Keratinocyte (primary cell): ENCODE measurements around the gene PHIP. TPM values are rescaled to one million over a fixed set of nuclear protein-coding genes. Genes with fewer than 3 reads are reported as not detected.

ENCODE experiments used
- DNase-seq: peaks from one replicate; pipeline ENCODE4 v3.0.0-alpha.2; 2011; ENCODE audit warnings: low read depth, missing footprints, low spot score
- FAIRE-seq: peaks from 2 replicates; lab custom pipeline; 2011; peaks lifted over from hg19 to GRCh38; lab: Jason Lieb, UNC
- H2AFZ ChIP-seq: 2 replicates; pipeline ENCODE4 v1.6.0; 2012; ENCODE audit warnings: low read length, control low read depth, inconsistent platforms; ENCODE audit not compliant: control insufficient read depth
- H3K27ac ChIP-seq: 2 replicates; pipeline ENCODE4 v1.5.1; 2011; ENCODE audit warnings: low read length; ENCODE audit not compliant: control insufficient read depth, insufficient read depth
- H3K27me3 ChIP-seq: 3 replicates; pipeline ENCODE4 v1.6.0; 2011; ENCODE audit warnings: low read length; ENCODE audit not compliant: control insufficient read depth, insufficient read depth; ENCODE audit errors: extremely low read depth
- H3K36me3 ChIP-seq, 2 experiments: 2 replicates in 1 of 2; 3 replicates in 1 of 2; pipeline ENCODE4 v1.5.1; 2011; ENCODE audit warnings: low read length in 2 of 2, mild to moderate bottlenecking in 1 of 2; ENCODE audit not compliant: control insufficient read depth in 2 of 2, insufficient read depth in 2 of 2; ENCODE audit errors: extremely low read depth in 1 of 2
- H3K4me1 ChIP-seq: 3 replicates; pipeline ENCODE4 v1.5.1; 2011; ENCODE audit warnings: low read length; ENCODE audit not compliant: control insufficient read depth, insufficient read depth; ENCODE audit errors: extremely low read depth
- H3K4me2 ChIP-seq: 3 replicates; pipeline ENCODE4 v1.6.0; 2011; ENCODE audit warnings: low read depth, low read length; ENCODE audit not compliant: control insufficient read depth, insufficient read depth; ENCODE audit errors: extremely low read depth
- H3K4me3 ChIP-seq, 3 experiments: fragments of 200-600 bp in 1 of 3; sonication (generic) in 1 of 3; 2 replicates in 2 of 3; 3 replicates in 1 of 3; pipeline ENCODE4 v1.5.1; 2011 to 2016; ENCODE audit warnings: low read length in 3 of 3, mild to moderate bottlenecking in 3 of 3, control low read depth in 2 of 3, inconsistent platforms in 1 of 3, low read depth in 1 of 3, mixed read lengths in 1 of 3, mixed run types in 1 of 3, moderate library complexity in 1 of 3; ENCODE audit not compliant: control insufficient read depth in 2 of 3, insufficient read depth in 2 of 3; ENCODE audit errors: extremely low read depth in 1 of 3
- H3K79me2 ChIP-seq: 2 replicates; pipeline ENCODE4 v1.6.0; 2012; ENCODE audit warnings: low read length; ENCODE audit not compliant: control insufficient read depth, insufficient read depth
- H3K9ac ChIP-seq: 3 replicates; pipeline ENCODE4 v1.6.0; 2011; ENCODE audit warnings: low read length; ENCODE audit not compliant: control insufficient read depth, insufficient read depth; ENCODE audit errors: extremely low read depth
- H3K9me1 ChIP-seq: 3 replicates; pipeline ENCODE4 v1.6.0; 2011; ENCODE audit warnings: low read length; ENCODE audit not compliant: control insufficient read depth, insufficient read depth; ENCODE audit errors: extremely low read depth
- H3K9me3 ChIP-seq: 2 replicates; pipeline ENCODE4 v1.5.1; 2012; ENCODE audit warnings: low read depth, low read length; ENCODE audit not compliant: control insufficient read depth
- H4K20me1 ChIP-seq: 3 replicates; pipeline ENCODE4 v1.6.0; 2011; ENCODE audit warnings: low read length; ENCODE audit not compliant: control insufficient read depth, insufficient read depth; ENCODE audit errors: extremely low read depth
- CTCF ChIP-seq, 3 experiments: IDR thresholded peaks in 1 of 3; conservative IDR thresholded peaks in 1 of 3; optimal IDR thresholded peaks in 1 of 3; 2 replicates in 2 of 3; 3 replicates in 1 of 3; pipeline versions ENCODE3 to v1.5.1; 2011; ENCODE audit warnings: low read length in 3 of 3, mild to moderate bottlenecking in 3 of 3, moderate library complexity in 2 of 3, control low read depth in 1 of 3, inconsistent platforms in 1 of 3; ENCODE audit not compliant: insufficient read depth in 2 of 3; ENCODE audit errors: extremely low read depth in 1 of 3
- EZH2 ChIP-seq: IDR thresholded peaks from one replicate; pipeline ENCODE4 v1.6.1; 2012; ENCODE audit warnings: inconsistent platforms, mild to moderate bottlenecking, low read length, moderate library complexity
- dilution Hi-C: fragments of 300-500 bp; cut with MboI; formaldehyde crosslinking; loops from one replicate; pipeline ENCODE4 v1.7.0; 2020; ENCODE audit warnings: low sequenced_read_pairs; ENCODE audit not compliant: extremely low pct_ligation_motif_present
- polyA plus RNA-seq, 5 experiments: library from polyadenylated mRNA; depleted of rRNA in 3 of 5; stranded (reverse) in 3 of 5; stranded (forward) in 1 of 5; unstranded in 1 of 5; fragments of >200 nt; gene quantifications; 1 replicate in 1 of 5; 2 replicates in 3 of 5; 3 replicates in 1 of 5; pipeline versions ENCODE4 v1.2.1 to v1.2.3, GENCODE V29; 2011 to 2012; ENCODE audit warnings: missing spikeins in 2 of 5, low read depth in 1 of 5, low replicate concordance in 1 of 5

PHIP gene
- polyA plus RNA-seq, 1 donor (not counting 4 experiments of a cell fraction or from before 2014, with no cell fraction given): 7.9 TPM

- DNase-seq (no peak), FAIRE-seq (no peak)
- H3K27me3 ChIP-seq: no peaks in the 10 kb centered on the region
- H3K9ac ChIP-seq: no peak overlapping the region
- H3K9me1 ChIP-seq: peaks cover 2% of the 10 kb centered on the region
- TF ChIP-seq CTCF (optimal IDR thresholded peaks at IDR 0.05 in 1 of 3, IDR thresholded peaks at IDR 0.05 in 1 of 3, conservative IDR thresholded peaks at IDR 0.05 in 1 of 3; ENCODE audit: extremely low read depth in 1 of 3, insufficient read depth in 2 of 3, low read length in 3 of 3): no peak
- TF ChIP-seq EZH2: no peak
- H3K27ac ChIP-seq: no peak overlapping the region
- no peak overlapping the region for H3K4me2 ChIP-seq
- no peaks in the 10 kb centered on the region for H3K4me1 ChIP-seq
- no peaks in the 10 kb centered on the region for H3K9me3 ChIP-seq
- no peak overlapping the region for H2AFZ ChIP-seq
- no peak overlapping the region for H3K4me3 ChIP-seq
- H3K79me2 ChIP-seq: no peaks in the 10 kb centered on the region
- dilution Hi-C loops: no loop called here
- H3K36me3 ChIP-seq: peaks cover 3 to 8% of the 10 kb centered on the region in 2 experiments
- no peaks in the 10 kb centered on the region for H4K20me1 ChIP-seq
These were observed 110.9 kb downstream of the PHIP start for GRCh38 chr6:78967191-78967590.

- no peaks in the 10 kb centered on the region for H3K9me3 ChIP-seq
- dilution Hi-C loops: no loop called here
- DNase-seq: no peak
- no peaks in the 10 kb centered on the region for H3K27me3 ChIP-seq
- peaks cover 3 to 9% of the 10 kb centered on the region in 2 experiments for H3K36me3 ChIP-seq
- no peak overlapping the region for H3K4me3 ChIP-seq
- TF ChIP-seq EZH2 (no peak), CTCF (optimal IDR thresholded peaks at IDR 0.05 in 1 of 3, IDR thresholded peaks at IDR 0.05 in 1 of 3, conservative IDR thresholded peaks at IDR 0.05 in 1 of 3; ENCODE audit: extremely low read depth in 1 of 3, insufficient read depth in 2 of 3, low read length in 3 of 3) (no peak)
- peaks cover 2% of the 10 kb centered on the region for H3K9me1 ChIP-seq
- no peak overlapping the region for H3K9ac ChIP-seq
- no peak overlapping the region for H2AFZ ChIP-seq
- H3K4me1 ChIP-seq: no peaks in the 10 kb centered on the region
- H3K79me2 ChIP-seq: no peaks in the 10 kb centered on the region
- no peak overlapping the region for H3K27ac ChIP-seq
- H4K20me1 ChIP-seq: no peaks in the 10 kb centered on the region
- FAIRE-seq: no peak
- no peak overlapping the region for H3K4me2 ChIP-seq
These were observed 111.5 kb downstream of the PHIP start for GRCh38 chr6:78966542-78966941.
